IMR-90 (cell line): ENCODE measurements around the gene ICAM4. TPM values are rescaled to one million over a fixed set of nuclear protein-coding genes. Genes with fewer than 3 reads are reported as not detected.

Experiments used
- ATAC-seq: fragments of 200-7000 bp; cut with Tn5 transposase; 2 replicates; pipeline ENCODE4 v1.9.1; 2020; ENCODE audit warnings: low read depth, mild to moderate bottlenecking, moderate library complexity
- BruUV-seq: library from RNA; stranded (reverse); fragments of 400-500 nt; replicated peaks from 2 replicates; lab custom pipeline; 2021; lab: Mats Ljungman, UMichigan
- CTCF ChIA-PET: fragments of 300-600 bp; formaldehyde crosslinking; extraction: SDS; loops from one replicate; lab custom pipeline; 2021; ENCODE audit warnings: antibody characterized with exemption; lab: Yijun Ruan, JAX
- POLR2A ChIA-PET: fragments of 300-600 bp; sonication (Branson Sonifier 250); formaldehyde crosslinking; loops from one replicate; lab custom pipeline; 2022; ENCODE audit warnings: antibody characterized with exemption; ENCODE audit not compliant: unreplicated experiment; lab: Charles Lee
- DNase-seq: peaks from one replicate; pipeline ENCODE4 v3.0.0; 2013
- H2AFZ ChIP-seq: replicated peaks from 2 replicates; pipeline ENCODE3; 2013; ENCODE audit warnings: low read length, mild to moderate bottlenecking; ENCODE audit not compliant: poor library complexity
- H2AK5ac ChIP-seq: 2 replicates; pipeline ENCODE4 v1.6.1; 2013; ENCODE audit warnings: low read depth, low read length, inconsistent platforms
- H2AK9ac ChIP-seq: replicated peaks from 2 replicates; pipeline ENCODE3; 2013; ENCODE audit warnings: mild to moderate bottlenecking, low read depth, low read length, moderate library complexity; ENCODE audit not compliant: poor library complexity
- H2BK120ac ChIP-seq: 2 replicates; pipeline ENCODE4 v1.6.1; 2013; ENCODE audit warnings: low read depth, low read length, inconsistent platforms
- H2BK15ac ChIP-seq: 3 replicates; pipeline ENCODE4 v1.6.1; 2013; ENCODE audit warnings: low read depth, low read length, inconsistent platforms
- H2BK20ac ChIP-seq: 2 replicates; pipeline ENCODE4 v1.6.1; 2013; ENCODE audit warnings: low read depth, mild to moderate bottlenecking, inconsistent platforms, low read length, moderate library complexity
- H2BK5ac ChIP-seq: 2 replicates; pipeline ENCODE4 v1.6.1; 2013; ENCODE audit warnings: mild to moderate bottlenecking, low read depth, low read length, inconsistent platforms; ENCODE audit not compliant: poor library complexity, severe bottlenecking
- H3K14ac ChIP-seq: replicated peaks from 2 replicates; pipeline ENCODE4 v1.6.1; 2013; ENCODE audit warnings: low read depth, low read length, inconsistent platforms
- H3K18ac ChIP-seq: 2 replicates; pipeline ENCODE4 v1.6.1; 2013; ENCODE audit warnings: low read depth, low read length, control low read depth
- H3K23ac ChIP-seq: 2 replicates; pipeline ENCODE4 v1.6.1; 2013; ENCODE audit warnings: low read depth, low read length, inconsistent platforms
- H3K27ac ChIP-seq: 2 replicates; pipeline ENCODE4 v1.5.1; 2013; ENCODE audit warnings: mild to moderate bottlenecking, control low read depth, low read length; ENCODE audit not compliant: insufficient read depth
- H3K27me3 ChIP-seq: 2 replicates; pipeline ENCODE4 v1.6.1; 2013; ENCODE audit warnings: low read length; ENCODE audit not compliant: control insufficient read depth, insufficient read depth
- H3K36me3 ChIP-seq: 2 replicates; pipeline ENCODE4 v1.6.1; 2013; ENCODE audit warnings: low read length, mixed read lengths; ENCODE audit not compliant: control insufficient read depth, insufficient read depth
- H3K4ac ChIP-seq: 2 replicates; pipeline ENCODE4 v1.6.1; 2013; ENCODE audit warnings: low read depth, low read length, inconsistent platforms
- H3K4me1 ChIP-seq: 2 replicates; pipeline ENCODE4 v1.6.1; 2013; ENCODE audit warnings: low read length, mixed read lengths; ENCODE audit not compliant: control insufficient read depth, insufficient read depth
- H3K4me2 ChIP-seq: 2 replicates; pipeline ENCODE4 v1.6.1; 2013; ENCODE audit warnings: low read depth, mild to moderate bottlenecking, control low read depth, low read length, moderate library complexity
- H3K4me3 ChIP-seq: 2 replicates; pipeline ENCODE4 v1.5.1; 2013; ENCODE audit warnings: low read depth, mild to moderate bottlenecking, control low read depth, low read length, moderate library complexity; ENCODE audit not compliant: insufficient read depth
- H3K56ac ChIP-seq: 2 replicates; pipeline ENCODE4 v1.6.1; 2013; ENCODE audit warnings: low read length, inconsistent platforms; ENCODE audit not compliant: insufficient read depth; ENCODE audit errors: extremely low read depth
- H3K79me1 ChIP-seq, 2 experiments: 2 replicates each; pipeline ENCODE4 v1.6.1; 2013; ENCODE audit warnings: low read length in 2 of 2, inconsistent platforms in 1 of 2, low read depth in 1 of 2
- H3K9ac ChIP-seq: 2 replicates; pipeline ENCODE4 v1.6.1; 2013; ENCODE audit warnings: low read depth, low read length, control low read depth
- H3K9me1 ChIP-seq: 2 replicates; pipeline ENCODE4 v1.6.1; 2013; ENCODE audit warnings: low read length, inconsistent platforms; ENCODE audit not compliant: insufficient read depth
- H3K9me3 ChIP-seq: 2 replicates; pipeline ENCODE4 v1.6.1; 2013; ENCODE audit warnings: low read length; ENCODE audit not compliant: control insufficient read depth, insufficient read depth
- H4K20me1 ChIP-seq: 2 replicates; pipeline ENCODE4 v1.6.1; 2013; ENCODE audit warnings: low read length, inconsistent platforms; ENCODE audit not compliant: insufficient read depth
- H4K5ac ChIP-seq: 2 replicates; pipeline ENCODE4 v1.6.1; 2013; ENCODE audit warnings: mild to moderate bottlenecking, low read depth, low read length, control low read depth
- H4K8ac ChIP-seq, 2 experiments: 2 replicates each; pipeline ENCODE4 v1.6.1; 2013; ENCODE audit warnings: low read depth in 2 of 2, low read length in 2 of 2, control low read depth in 1 of 2, inconsistent platforms in 1 of 2
- H4K91ac ChIP-seq: 2 replicates; pipeline ENCODE4 v1.6.1; 2013; ENCODE audit warnings: low read depth, low read length, inconsistent platforms; ENCODE audit not compliant: insufficient read depth
- BHLHE40 ChIP-seq: fragments of 150-350 bp; IDR thresholded peaks from 2 replicates; pipeline ENCODE4 v1.6.1; 2016; ENCODE audit warnings: mild to moderate bottlenecking, low read depth, low read length
- CEBPB ChIP-seq: IDR thresholded peaks from 2 replicates; pipeline ENCODE4 v1.6.1; 2012; ENCODE audit warnings: low read depth, low read length, improper control_type of control experiment
- CHD1 ChIP-seq: IDR thresholded peaks from 2 replicates; pipeline ENCODE4 v1.6.1; 2012; ENCODE audit warnings: low read depth, low read length, improper control_type of control experiment
- FOS ChIP-seq: fragments of 150-350 bp; IDR thresholded peaks from 2 replicates; pipeline ENCODE4 v1.6.1; 2016; ENCODE audit warnings: low read depth, low read length
- MAFK ChIP-seq: IDR thresholded peaks from 2 replicates; pipeline ENCODE4 v1.6.1; 2012; ENCODE audit warnings: low read depth, low read length, improper control_type of control experiment
- MXI1 ChIP-seq: IDR thresholded peaks from 2 replicates; pipeline ENCODE4 v1.6.1; 2012; ENCODE audit warnings: low read depth, mild to moderate bottlenecking, low read length, moderate library complexity, borderline replicate concordance
- NFE2L2 ChIP-seq: fragments of 150-350 bp; IDR thresholded peaks from 2 replicates; pipeline ENCODE4 v1.6.1; 2016; ENCODE audit warnings: low read depth, mild to moderate bottlenecking, low read length
- POLR2A ChIP-seq: IDR thresholded peaks from 2 replicates; pipeline ENCODE4 v1.6.1; 2012; ENCODE audit warnings: mild to moderate bottlenecking, low read depth, low read length
- RAD21 ChIP-seq: IDR thresholded peaks from 2 replicates; pipeline ENCODE4 v1.6.1; 2012; ENCODE audit warnings: low read length, improper control_type of control experiment
- RCOR1 ChIP-seq: IDR thresholded peaks from 2 replicates; pipeline ENCODE4 v1.6.1; 2012; ENCODE audit warnings: mild to moderate bottlenecking, low read length, improper control_type of control experiment; ENCODE audit not compliant: insufficient replicate concordance
- RFX5 ChIP-seq: IDR thresholded peaks from 2 replicates; pipeline ENCODE4 v1.8.0; 2012; ENCODE audit warnings: low read depth, mild to moderate bottlenecking, low read length, moderate library complexity
- SMC3 ChIP-seq: fragments of 150-350 bp; IDR thresholded peaks from 2 replicates; pipeline ENCODE4 v1.6.1; 2016; ENCODE audit warnings: low read depth, mild to moderate bottlenecking, antibody characterized with exemption, low read length, moderate library complexity
- USF2 ChIP-seq: fragments of 150-350 bp; IDR thresholded peaks from 2 replicates; pipeline ENCODE4 v1.6.1; 2017; ENCODE audit warnings: mild to moderate bottlenecking, antibody characterized with exemption, low read length, low read depth
- WGBS, 2 experiments: methylation state at CpG; one replicate each; pipeline versions ENCODE4 v1.1.5 to v1.1.7; 2013; ENCODE audit warnings: missing lambda C conversion rate in 2 of 2; ENCODE audit not compliant: insufficient read length in 1 of 2; ENCODE audit errors: extremely low coverage in 2 of 2; 5-methylcytosine and 5-hydroxymethylcytosine counted together
- dilution Hi-C: fragments of 300-500 bp; cut with HindIII; formaldehyde crosslinking; loops from one replicate; pipeline ENCODE4 v1.14.3; 2018; ENCODE audit warnings: low sequenced_read_pairs; ENCODE audit not compliant: unreplicated experiment
- in situ Hi-C: fragments of 300-500 bp; cut with MboI; formaldehyde crosslinking; loops from 3 replicates; pipeline ENCODE4 v1.14.3; 2019; ENCODE audit warnings: low sequenced_read_pairs, inconsistent platforms, mixed read lengths
- intact Hi-C: fragments of 100-400 bp; cut with micrococcal nuclease; formaldehyde crosslinking; loops from 2 replicates; pipeline ENCODE4 v1.10.0; 2022
- polyA plus RNA-seq, 3 experiments: library from polyadenylated mRNA; depleted of rRNA; stranded (reverse); fragments of >200 nt; gene quantifications; 2 replicates each; pipeline ENCODE4 v1.2.3, GENCODE V29; 2012; ENCODE audit warnings: low replicate concordance in 1 of 3
- total RNA-seq: library from RNA; depleted of rRNA; stranded (reverse); fragments of >200 nt; gene quantifications from 2 replicates; pipeline ENCODE4 v1.2.3, GENCODE V29; 2012

Gene ICAM4
- total and polyA plus RNA-seq, 2 of the 4 experiments (the other 2 are of a cell fraction) = 2.3 to 4.0 TPM

- no peak overlapping the region for H3K4me2 ChIP-seq
- TF ChIP-seq USF2 (no peak), MXI1 (no peak), NFE2L2 (no peak), POLR2A (no peak), FOS (no peak), RAD21 (no peak), SMC3 (no peak), MAFK (no peak), RCOR1 (no peak), RFX5 (no peak), CHD1 (no peak), BHLHE40 (no peak), CEBPB (no peak)
- H3K4me1 ChIP-seq = peaks cover 5% of the 10 kb centered on the region
- no peak overlapping the region for H2AK5ac ChIP-seq
- no peak overlapping the region for H2BK20ac ChIP-seq
- no CpG with 5 or more reads among the region's 1 CpG for WGBS, 2 experiments
- no peaks in the 10 kb centered on the region for H3K79me1 ChIP-seq
- no peak overlapping the region for H3K14ac ChIP-seq
- no peak overlapping the region for H4K8ac ChIP-seq
- in situ Hi-C loops (no loop called here), dilution Hi-C loops (no loop called here), intact Hi-C loops (no loop called here)
- H3K18ac ChIP-seq = no peak overlapping the region
- H3K56ac ChIP-seq = no peak overlapping the region
- no peak overlapping the region for H2AK9ac ChIP-seq
- H3K9me1 ChIP-seq = peaks cover 5% of the 10 kb centered on the region; the same call in 1 of the 2 replicates
- DNase-seq (no peak), ATAC-seq (no peak)
- no peak overlapping the region for H3K4ac ChIP-seq
- H2BK15ac ChIP-seq = no peak overlapping the region
- H3K27ac ChIP-seq = no peak overlapping the region
- CTCF ChIA-PET = no interaction called here
- POLR2A ChIA-PET = no interaction called here
- H4K20me1 ChIP-seq = no peaks in the 10 kb centered on the region
- no peak overlapping the region for H2BK120ac ChIP-seq
- no peaks in the 10 kb centered on the region for H3K27me3 ChIP-seq
- no peaks in the 10 kb centered on the region for H3K9me3 ChIP-seq
- H2BK5ac ChIP-seq = no peak overlapping the region
- no peak overlapping the region for H3K23ac ChIP-seq
- no peak overlapping the region for H3K4me3 ChIP-seq
- H4K5ac ChIP-seq = no peak overlapping the region
- no TSS peak for BruUV-seq
- H2AFZ ChIP-seq = no peak overlapping the region
- no peak overlapping the region for H4K91ac ChIP-seq
- no peak overlapping the region for H3K9ac ChIP-seq
- H3K36me3 ChIP-seq = no peaks in the 10 kb centered on the region
Measured at GRCh38 chr19:10278935-10279334, 7.8 kb upstream of the ICAM4 start.
